K562 (cell line): ENCODE measurements around the gene ADARB2. TPM values are rescaled to one million over a fixed set of nuclear protein-coding genes. Genes with fewer than 3 reads are reported as not detected.

Source experiments
- ATAC-seq: fragments of 200-7000 bp; cut with Tn5 transposase; 3 replicates; pipeline ENCODE4 v1.9.1; 2020; ENCODE audit warnings: moderate library complexity
- BruUV-seq: library from RNA; stranded (reverse); fragments of 400-500 nt; replicated peaks from 2 replicates; lab custom pipeline; 2021; lab: Mats Ljungman, UMichigan
- CTCF ChIA-PET: fragments of 300-600 bp; formaldehyde crosslinking; extraction: SDS; loops from one replicate; lab custom pipeline; 2021; ENCODE audit warnings: low intra/inter-chr PET ratio; lab: Yijun Ruan, JAX
- POLR2A ChIA-PET: fragments of 300-600, 350-650 bp; sonication (Branson Sonifier 250); formaldehyde crosslinking; extraction: SDS; loops from one replicate; lab custom pipeline; 2021; ENCODE audit warnings: antibody characterized with exemption, inconsistent platforms; lab: Yijun Ruan, JAX
- DNase-seq, 4 experiments: peaks; one replicate each; pipeline versions ENCODE4 v3.0.0 to v3.0.0-alpha.2; 2011 to 2018; ENCODE audit warnings: low spot score in 3 of 4, mixed read lengths in 3 of 4; ENCODE audit errors: extremely low read depth in 1 of 4
- FAIRE-seq: peaks from 2 replicates; lab custom pipeline; 2011; peaks lifted over from hg19 to GRCh38; lab: Jason Lieb, UNC
- H2AFZ ChIP-seq: 2 replicates; pipeline ENCODE4 v1.6.0; 2011; ENCODE audit warnings: low read depth, low read length, control low read depth, inconsistent platforms
- H3K27ac ChIP-seq: fragments of 200-600 bp; 3 replicates; pipeline ENCODE4 v1.8.0; 2011; ENCODE audit warnings: low read depth, mild to moderate bottlenecking, control low read depth, inconsistent platforms, low read length, moderate library complexity, mixed read lengths; ENCODE audit errors: extremely low read depth
- H3K27me3 ChIP-seq, 2 experiments: fragments of 300-600 bp in 1 of 2; 2 replicates in 1 of 2; 3 replicates in 1 of 2; pipeline versions ENCODE4 v1.6.0 to v1.8.0; 2011; ENCODE audit warnings: inconsistent platforms in 2 of 2, low read length in 2 of 2, mild to moderate bottlenecking in 1 of 2, mixed read lengths in 1 of 2, moderate library complexity in 1 of 2; ENCODE audit not compliant: control insufficient read depth in 2 of 2, insufficient read depth in 2 of 2
- H3K36me3 ChIP-seq: fragments of 300-600 bp; 3 replicates; pipeline ENCODE4 v1.8.0; 2011; ENCODE audit warnings: mild to moderate bottlenecking, low read length, inconsistent platforms; ENCODE audit not compliant: control insufficient read depth, insufficient read depth
- H3K4me1 ChIP-seq, 2 experiments: fragments of 200-600 bp in 1 of 2; replicated peaks in 1 of 2; 2 replicates in 1 of 2; 3 replicates in 1 of 2; pipeline versions ENCODE4 v1.5.1 to v1.8.0; 2011; ENCODE audit warnings: inconsistent platforms in 2 of 2, low read length in 2 of 2, mild to moderate bottlenecking in 1 of 2, mixed read lengths in 1 of 2, moderate library complexity in 1 of 2; ENCODE audit not compliant: control insufficient read depth in 2 of 2, insufficient read depth in 2 of 2
- H3K4me2 ChIP-seq: 2 replicates; pipeline ENCODE4 v1.6.1; 2011; ENCODE audit warnings: low read length, control low read depth, inconsistent platforms, mixed read lengths; ENCODE audit not compliant: insufficient read depth
- H3K4me3 ChIP-seq: fragments of 200-600 bp; sonication (generic), shearing (Covaris generic); 2 replicates; pipeline ENCODE4 v1.5.1; 2016; ENCODE audit warnings: control low read depth, inconsistent platforms
- H3K79me2 ChIP-seq: fragments of 200-600 bp; 3 replicates; pipeline ENCODE4 v1.8.0; 2011; ENCODE audit warnings: low read length, inconsistent platforms; ENCODE audit not compliant: control insufficient read depth, insufficient read depth
- H3K9ac ChIP-seq, 2 experiments: 2 replicates each; pipeline versions ENCODE4 v1.6.0 to v1.6.1; 2011; ENCODE audit warnings: low read depth in 2 of 2, low read length in 2 of 2, control low read depth in 1 of 2, inconsistent platforms in 1 of 2, mild to moderate bottlenecking in 1 of 2, mixed read lengths in 1 of 2; ENCODE audit not compliant: insufficient read depth in 1 of 2
- H3K9me1 ChIP-seq: one replicate; pipeline ENCODE4 v1.6.0; 2011; ENCODE audit warnings: inconsistent platforms, mild to moderate bottlenecking, low read length, moderate library complexity; ENCODE audit not compliant: control insufficient read depth, insufficient read depth
- H3K9me3 ChIP-seq: replicated peaks from 2 replicates; pipeline ENCODE4 v1.5.1; 2011; ENCODE audit warnings: low read depth, low read length, inconsistent platforms; ENCODE audit not compliant: control insufficient read depth, insufficient read depth
- H4K20me1 ChIP-seq: replicated peaks from 2 replicates; pipeline ENCODE4 v1.6.1; 2011; ENCODE audit warnings: low read length, inconsistent platforms, mixed read lengths; ENCODE audit not compliant: control insufficient read depth, insufficient read depth
- CBFA2T2 ChIP-seq: fragments of 450-650 bp; conservative IDR thresholded peaks from 2 replicates; pipeline ENCODE4 v1.6.1; 2017; ENCODE audit warnings: mild to moderate bottlenecking
- CHD4 ChIP-seq: fragments of 200-600 bp; sonication (generic); IDR thresholded peaks from 3 replicates; pipeline ENCODE4 v1.6.1; 2012; ENCODE audit warnings: low read depth, mild to moderate bottlenecking, mixed read lengths, low read length, inconsistent platforms; ENCODE audit not compliant: insufficient read depth, insufficient replicate concordance, poor library complexity, severe bottlenecking
- GTF2E2 ChIP-seq: fragments of 200-800 bp; sonication (Bioruptor generic); IDR thresholded peaks from 2 replicates; pipeline ENCODE4 v1.6.1; 2016; ENCODE audit warnings: missing genetic modification characterization, missing compliant biosample characterization
- RAD21 ChIP-seq, 2 experiments: fragments of 250-450 bp in 1 of 2; fragments of 450-650 bp in 1 of 2; sonication (Bioruptor Pico) in 1 of 2; formaldehyde crosslinking in 1 of 2; IDR thresholded peaks in 1 of 2; conservative IDR thresholded peaks in 1 of 2; 2 replicates each; pipeline versions ENCODE4 v1.4.0 to v1.8.0; 2020 to 2022; ENCODE audit warnings: mild to moderate bottlenecking in 2 of 2, moderate library complexity in 1 of 2
- XRCC5 ChIP-seq: fragments of 200-400 bp; formaldehyde crosslinking; IDR thresholded peaks from 2 replicates; pipeline ENCODE4 v1.6.1; 2017; ENCODE audit warnings: low read depth, mild to moderate bottlenecking, low read length
- ZNF175 ChIP-seq: fragments of 200-800 bp; sonication (Bioruptor generic); IDR thresholded peaks from 2 replicates; pipeline ENCODE4 v1.6.1; 2016; ENCODE audit warnings: low read depth, mild to moderate bottlenecking, missing genetic modification characterization, missing compliant biosample characterization
- ZNF282 ChIP-seq: sonication (generic); formaldehyde crosslinking; IDR thresholded peaks from 2 replicates; pipeline ENCODE4 v1.8.1; 2023; ENCODE audit warnings: missing genetic modification reagents
- WGBS: fragments of 100-300 bp; shearing (Covaris generic); methylation state at CpG from one replicate; pipeline ENCODE4 v1.1.6; 2016; ENCODE audit warnings: low coverage, mixed read lengths; ENCODE audit not compliant: insufficient coverage; ENCODE audit errors: missing lambda C conversion rate; 5-methylcytosine and 5-hydroxymethylcytosine counted together
- in situ Hi-C: fragments of 300-500 bp; cut with MboI; formaldehyde crosslinking; loops from 4 replicates; pipeline ENCODE4 v1.15.0; 2018; ENCODE audit warnings: inconsistent platforms, mixed read lengths
- intact Hi-C: fragments of 100-400 bp; cut with micrococcal nuclease; formaldehyde crosslinking; loops from 2 replicates; pipeline ENCODE4 v1.14.2; 2022
- polyA plus RNA-seq, 8 experiments: library from polyadenylated mRNA; depleted of rRNA in 4 of 8; stranded (reverse) in 5 of 8; unstranded in 3 of 8; fragments of >200 nt; fragmentation: Nextera tagmentation in 2 of 8; fragmentation: Illumina TruSeq in 1 of 8; extraction: Ambion mirVana in 2 of 8; extraction: Trizol in 1 of 8; gene quantifications; 2 replicates each; pipeline versions ENCODE4 v1.2.1 to v1.2.3, GENCODE V29; 2011 to 2014; ENCODE audit warnings: inconsistent platforms in 1 of 8, missing spikeins in 1 of 8
- total RNA-seq, 7 experiments: library from RNA; depleted of rRNA in 6 of 7; stranded (reverse); fragments of >200 nt in 6 of 7; fragmentation: Illumina TruSeq in 2 of 7; extraction: Trizol in 2 of 7; gene quantifications; 2 replicates each; pipeline versions ENCODE4 v1.2.1 to v1.2.3, GENCODE V29; 2011 to 2021; ENCODE audit warnings: low replicate concordance in 1 of 7
- TF ChIP-seq, protein P1 (sequence below): conservative IDR thresholded peaks from 2 replicates; pipeline ENCODE4 v1.6.1; 2011; ENCODE audit warnings: low read depth, mild to moderate bottlenecking, low read length; ENCODE audit not compliant: control insufficient read depth
- TF ChIP-seq, protein P2 (sequence below): fragments of 450-650 bp; IDR thresholded peaks from 2 replicates; pipeline ENCODE4 v1.6.1; 2016; ENCODE audit warnings: missing biosample characterization, missing genetic modification characterization
- TF ChIP-seq, protein P3 (sequence below): sonication (generic); formaldehyde crosslinking; IDR thresholded peaks from 2 replicates; pipeline ENCODE4 v1.8.1; 2023; ENCODE audit warnings: missing genetic modification reagents, mild to moderate bottlenecking, borderline replicate concordance
- TF ChIP-seq, protein P4 (sequence below): fragments of 450-650 bp; conservative IDR thresholded peaks from 2 replicates; pipeline ENCODE4 v1.6.1; 2016; ENCODE audit warnings: missing genetic modification characterization, low read depth, mild to moderate bottlenecking, control low read depth, missing compliant biosample characterization

ADARB2 gene
- total and polyA plus RNA-seq, 9 of the 15 experiments (the other 6 are each of a cell fraction or from before 2014, with no cell fraction given): not detected

DNA sequence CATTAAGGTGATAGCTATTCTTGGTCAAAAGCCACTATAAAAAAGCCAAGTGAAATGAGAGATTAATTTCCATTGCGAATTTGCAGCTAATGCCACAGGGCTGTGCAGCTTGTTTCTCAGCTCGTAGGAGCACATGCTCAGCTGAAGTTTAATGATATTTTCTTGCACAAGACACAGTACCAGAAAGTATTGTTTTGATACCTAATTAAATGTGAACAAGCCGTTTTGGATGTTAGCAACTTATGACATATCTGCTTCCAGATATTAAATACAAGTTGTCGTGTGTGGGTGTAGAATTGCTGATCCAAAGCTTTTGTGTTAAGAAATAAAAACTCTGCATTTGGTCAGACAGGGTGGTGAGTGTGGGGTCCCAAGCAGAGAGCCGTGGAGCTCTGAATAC lies 47.2 kb downstream of the ADARB2 start:
- in situ Hi-C loops (no loop called here), intact Hi-C loops (no loop called here)
- Histone ChIP-seq H3K9ac (no peak overlapping the region), H3K79me2 (no peaks in the 10 kb centered on the region), H4K20me1 (no peaks in the 10 kb centered on the region), H3K9me3 (no peaks in the 10 kb centered on the region), H3K9me1 (no peaks in the 10 kb centered on the region), H3K4me2 (no peak overlapping the region), H3K27ac (no peak overlapping the region), H3K36me3 (no peaks in the 10 kb centered on the region), H3K4me1 (no peaks in the 10 kb centered on the region), H2AFZ (no peak overlapping the region), H3K27me3 (peaks cover 0 to 14% of the 10 kb centered on the region in 2 experiments; a peak in 1 of 5 replicates), H3K4me3 (no peak overlapping the region)
- no peak for TF ChIP-seq ZNF282 (CRISPR knock-in tag)
- TF ChIP-seq XRCC5: no peak
- TF ChIP-seq GTF2E2 (tag): no peak
- TF ChIP-seq, protein P1, sequence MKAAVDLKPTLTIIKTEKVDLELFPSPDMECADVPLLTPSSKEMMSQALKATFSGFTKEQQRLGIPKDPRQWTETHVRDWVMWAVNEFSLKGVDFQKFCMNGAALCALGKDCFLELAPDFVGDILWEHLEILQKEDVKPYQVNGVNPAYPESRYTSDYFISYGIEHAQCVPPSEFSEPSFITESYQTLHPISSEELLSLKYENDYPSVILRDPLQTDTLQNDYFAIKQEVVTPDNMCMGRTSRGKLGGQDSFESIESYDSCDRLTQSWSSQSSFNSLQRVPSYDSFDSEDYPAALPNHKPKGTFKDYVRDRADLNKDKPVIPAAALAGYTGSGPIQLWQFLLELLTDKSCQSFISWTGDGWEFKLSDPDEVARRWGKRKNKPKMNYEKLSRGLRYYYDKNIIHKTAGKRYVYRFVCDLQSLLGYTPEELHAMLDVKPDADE: no peak
- TF ChIP-seq RAD21 (CRISPR knock-in tag; conservative IDR thresholded peaks at IDR 0.05 in 1 of 2, IDR thresholded peaks at IDR 0.05 in 1 of 2): no peak
- TF ChIP-seq, protein P2, sequence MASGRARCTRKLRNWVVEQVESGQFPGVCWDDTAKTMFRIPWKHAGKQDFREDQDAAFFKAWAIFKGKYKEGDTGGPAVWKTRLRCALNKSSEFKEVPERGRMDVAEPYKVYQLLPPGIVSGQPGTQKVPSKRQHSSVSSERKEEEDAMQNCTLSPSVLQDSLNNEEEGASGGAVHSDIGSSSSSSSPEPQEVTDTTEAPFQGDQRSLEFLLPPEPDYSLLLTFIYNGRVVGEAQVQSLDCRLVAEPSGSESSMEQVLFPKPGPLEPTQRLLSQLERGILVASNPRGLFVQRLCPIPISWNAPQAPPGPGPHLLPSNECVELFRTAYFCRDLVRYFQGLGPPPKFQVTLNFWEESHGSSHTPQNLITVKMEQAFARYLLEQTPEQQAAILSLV (tag): no peak
- TF ChIP-seq, protein P3, sequence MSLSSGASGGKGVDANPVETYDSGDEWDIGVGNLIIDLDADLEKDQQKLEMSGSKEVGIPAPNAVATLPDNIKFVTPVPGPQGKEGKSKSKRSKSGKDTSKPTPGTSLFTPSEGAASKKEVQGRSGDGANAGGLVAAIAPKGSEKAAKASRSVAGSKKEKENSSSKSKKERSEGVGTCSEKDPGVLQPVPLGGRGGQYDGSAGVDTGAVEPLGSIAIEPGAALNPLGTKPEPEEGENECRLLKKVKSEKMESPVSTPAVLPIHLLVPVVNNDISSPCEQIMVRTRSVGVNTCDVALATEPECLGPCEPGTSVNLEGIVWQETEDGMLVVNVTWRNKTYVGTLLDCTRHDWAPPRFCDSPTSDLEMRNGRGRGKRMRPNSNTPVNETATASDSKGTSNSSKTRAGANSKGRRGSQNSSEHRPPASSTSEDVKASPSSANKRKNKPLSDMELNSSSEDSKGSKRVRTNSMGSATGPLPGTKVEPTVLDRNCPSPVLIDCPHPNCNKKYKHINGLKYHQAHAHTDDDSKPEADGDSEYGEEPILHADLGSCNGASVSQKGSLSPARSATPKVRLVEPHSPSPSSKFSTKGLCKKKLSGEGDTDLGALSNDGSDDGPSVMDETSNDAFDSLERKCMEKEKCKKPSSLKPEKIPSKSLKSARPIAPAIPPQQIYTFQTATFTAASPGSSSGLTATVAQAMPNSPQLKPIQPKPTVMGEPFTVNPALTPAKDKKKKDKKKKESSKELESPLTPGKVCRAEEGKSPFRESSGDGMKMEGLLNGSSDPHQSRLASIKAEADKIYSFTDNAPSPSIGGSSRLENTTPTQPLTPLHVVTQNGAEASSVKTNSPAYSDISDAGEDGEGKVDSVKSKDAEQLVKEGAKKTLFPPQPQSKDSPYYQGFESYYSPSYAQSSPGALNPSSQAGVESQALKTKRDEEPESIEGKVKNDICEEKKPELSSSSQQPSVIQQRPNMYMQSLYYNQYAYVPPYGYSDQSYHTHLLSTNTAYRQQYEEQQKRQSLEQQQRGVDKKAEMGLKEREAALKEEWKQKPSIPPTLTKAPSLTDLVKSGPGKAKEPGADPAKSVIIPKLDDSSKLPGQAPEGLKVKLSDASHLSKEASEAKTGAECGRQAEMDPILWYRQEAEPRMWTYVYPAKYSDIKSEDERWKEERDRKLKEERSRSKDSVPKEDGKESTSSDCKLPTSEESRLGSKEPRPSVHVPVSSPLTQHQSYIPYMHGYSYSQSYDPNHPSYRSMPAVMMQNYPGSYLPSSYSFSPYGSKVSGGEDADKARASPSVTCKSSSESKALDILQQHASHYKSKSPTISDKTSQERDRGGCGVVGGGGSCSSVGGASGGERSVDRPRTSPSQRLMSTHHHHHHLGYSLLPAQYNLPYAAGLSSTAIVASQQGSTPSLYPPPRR (CRISPR knock-in tag): no peak
- no peak for TF ChIP-seq CHD4
- no peak for TF ChIP-seq CBFA2T2
- no peak for TF ChIP-seq ZNF175
- TF ChIP-seq, protein P4, sequence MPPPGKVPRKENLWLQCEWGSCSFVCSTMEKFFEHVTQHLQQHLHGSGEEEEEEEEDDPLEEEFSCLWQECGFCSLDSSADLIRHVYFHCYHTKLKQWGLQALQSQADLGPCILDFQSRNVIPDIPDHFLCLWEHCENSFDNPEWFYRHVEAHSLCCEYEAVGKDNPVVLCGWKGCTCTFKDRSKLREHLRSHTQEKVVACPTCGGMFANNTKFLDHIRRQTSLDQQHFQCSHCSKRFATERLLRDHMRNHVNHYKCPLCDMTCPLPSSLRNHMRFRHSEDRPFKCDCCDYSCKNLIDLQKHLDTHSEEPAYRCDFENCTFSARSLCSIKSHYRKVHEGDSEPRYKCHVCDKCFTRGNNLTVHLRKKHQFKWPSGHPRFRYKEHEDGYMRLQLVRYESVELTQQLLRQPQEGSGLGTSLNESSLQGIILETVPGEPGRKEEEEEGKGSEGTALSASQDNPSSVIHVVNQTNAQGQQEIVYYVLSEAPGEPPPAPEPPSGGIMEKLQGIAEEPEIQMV (tag): no peak
- POLR2A ChIA-PET: no interaction called here
- WGBS: 0% methylated on average over 5 of the region's 5 CpGs
- FAIRE-seq (no peak), DNase-seq (no peak), ATAC-seq (no peak)
- CTCF ChIA-PET: no interaction called here
- no TSS peak for BruUV-seq
